GM23338 (cell line): ENCODE data around the gene TMEM117. TPM values are rescaled to one million over a fixed set of nuclear protein-coding genes. Genes with fewer than 3 reads are reported as not detected.

Experiments used
- ATAC-seq: fragments of 200-7000 bp; cut with Tn5 transposase; 3 replicates; pipeline ENCODE4 v1.9.1; 2020
- DNase-seq: peaks from one replicate; pipeline ENCODE4 v3.0.0-alpha.2; 2015; ENCODE audit warnings: low spot score
- H2AFZ ChIP-seq: fragments of 200-600 bp; sonication (generic); 2 replicates; pipeline ENCODE4 v1.8.0; 2016; ENCODE audit warnings: antibody characterized with exemption, mild to moderate bottlenecking, moderate library complexity
- H3F3A ChIP-seq: fragments of 200-600 bp; sonication (generic); replicated peaks from 2 replicates; pipeline ENCODE4 v1.8.0; 2017; ENCODE audit warnings: antibody characterized with exemption, mixed run types, low read depth
- H3K27ac ChIP-seq: fragments of 200-600 bp; sonication (generic); 2 replicates; pipeline ENCODE4 v1.6.1; 2016; ENCODE audit warnings: low read depth
- H3K27me3 ChIP-seq: fragments of 200-600 bp; sonication (generic); 2 replicates; pipeline ENCODE4 v1.8.0; 2016; ENCODE audit warnings: mild to moderate bottlenecking, mixed run types, moderate library complexity; ENCODE audit not compliant: insufficient read depth
- H3K36me3 ChIP-seq: fragments of 200-600 bp; sonication (generic); 2 replicates; pipeline ENCODE4 v1.8.0; 2016; ENCODE audit warnings: mild to moderate bottlenecking; ENCODE audit not compliant: insufficient read depth
- H3K4me1 ChIP-seq: fragments of 200-600 bp; sonication (generic); 2 replicates; pipeline ENCODE4 v1.8.0; 2016; ENCODE audit warnings: mild to moderate bottlenecking, moderate library complexity; ENCODE audit not compliant: insufficient read depth
- H3K4me2 ChIP-seq: fragments of 200-600 bp; sonication (generic); 2 replicates; pipeline ENCODE4 v1.7.1; 2017; ENCODE audit warnings: mixed run types
- H3K4me3 ChIP-seq: fragments of 200-600 bp; sonication (generic); 2 replicates; pipeline ENCODE4 v1.6.1; 2016; ENCODE audit warnings: mixed run types
- H3K79me2 ChIP-seq: fragments of 200-600 bp; sonication (generic); replicated peaks from 2 replicates; pipeline ENCODE4 v1.8.0; 2017; ENCODE audit warnings: mild to moderate bottlenecking; ENCODE audit not compliant: insufficient read depth
- H3K9me2 ChIP-seq: fragments of 200-600 bp; sonication (generic); 2 replicates; pipeline ENCODE4 v1.8.0; 2017; ENCODE audit not compliant: insufficient read depth
- H4K20me1 ChIP-seq: fragments of 200-600 bp; sonication (generic); replicated peaks from 2 replicates; pipeline ENCODE4 v1.8.0; 2017; ENCODE audit warnings: mild to moderate bottlenecking; ENCODE audit not compliant: insufficient read depth
- H3K27ac Mint-ChIP-seq: 2 replicates; pipeline ENCODE4 v1.8.0; 2020; ENCODE audit warnings: inconsistent platforms, mild to moderate bottlenecking, moderate library complexity, mixed read lengths
- H3K27me3 Mint-ChIP-seq: 3 replicates; pipeline ENCODE4 v1.8.0; 2022; ENCODE audit warnings: low read depth, mild to moderate bottlenecking, moderate library complexity, mixed read lengths, inconsistent platforms; ENCODE audit not compliant: insufficient read depth, poor library complexity
- H3K36me3 Mint-ChIP-seq: 3 replicates; pipeline ENCODE4 v1.8.0; 2021; ENCODE audit warnings: low read depth, mild to moderate bottlenecking, inconsistent platforms, moderate library complexity, mixed read lengths
- H3K4me1 Mint-ChIP-seq: 3 replicates; pipeline ENCODE4 v1.8.0; 2020; ENCODE audit warnings: mild to moderate bottlenecking, inconsistent platforms, mixed read lengths
- H3K4me3 Mint-ChIP-seq: 3 replicates; pipeline ENCODE4 v1.8.0; 2021; ENCODE audit warnings: moderate library complexity, mild to moderate bottlenecking, inconsistent platforms, mixed read lengths
- H3K9me3 Mint-ChIP-seq: 3 replicates; pipeline ENCODE4 v1.8.0; 2020; ENCODE audit warnings: moderate library complexity, mild to moderate bottlenecking, inconsistent platforms, mixed read lengths
- ETS1 ChIP-seq: IDR thresholded peaks from 2 replicates; pipeline ENCODE4 v1.6.1; 2016; ENCODE audit warnings: antibody characterized with exemption
- EZH2 ChIP-seq: fragments of 200-600 bp; sonication (generic); IDR thresholded peaks from one replicate; pipeline ENCODE4 v1.8.0; 2017; ENCODE audit warnings: antibody characterized with exemption, mild to moderate bottlenecking, low read depth; ENCODE audit not compliant: unreplicated experiment
- JUNB ChIP-seq: IDR thresholded peaks from one replicate; pipeline ENCODE4 v1.6.1; 2016; ENCODE audit warnings: antibody characterized with exemption; ENCODE audit not compliant: unreplicated experiment
- REST ChIP-seq: IDR thresholded peaks from one replicate; pipeline ENCODE4 v1.6.1; 2018; ENCODE audit warnings: antibody characterized with exemption; ENCODE audit not compliant: unreplicated experiment
- STAT1 ChIP-seq: IDR thresholded peaks from one replicate; pipeline ENCODE4 v1.6.1; 2016; ENCODE audit warnings: antibody characterized with exemption; ENCODE audit not compliant: unreplicated experiment
- ZNF331 ChIP-seq: fragments of 250-450 bp; sonication (Bioruptor Pico); IDR thresholded peaks from 2 replicates; pipeline ENCODE4 v1.5.0; 2020; ENCODE audit warnings: low read depth, mild to moderate bottlenecking, moderate library complexity
- ZNF462 ChIP-seq: fragments of 250-450 bp; sonication (Bioruptor Pico); IDR thresholded peaks from 2 replicates; pipeline ENCODE4 v1.5.0; 2020; ENCODE audit warnings: mild to moderate bottlenecking, moderate library complexity
- polyA plus RNA-seq: library from polyadenylated mRNA; unstranded; fragments of >200 nt; fragmentation: Nextera tagmentation; extraction: Ambion mirVana; gene quantifications from 2 replicates; pipeline ENCODE4 v1.2.1, GENCODE V29; 2016
- total RNA-seq: library from RNA; depleted of rRNA; stranded (reverse); fragments of >200 nt; shearing (Covaris generic); gene quantifications from 2 replicates; pipeline ENCODE4 v1.2.3, GENCODE V29; 2014

TMEM117 gene
- total and polyA plus RNA-seq, 2 experiments from 2014 or later, result 0.94 to 1.6 TPM

DNA sequence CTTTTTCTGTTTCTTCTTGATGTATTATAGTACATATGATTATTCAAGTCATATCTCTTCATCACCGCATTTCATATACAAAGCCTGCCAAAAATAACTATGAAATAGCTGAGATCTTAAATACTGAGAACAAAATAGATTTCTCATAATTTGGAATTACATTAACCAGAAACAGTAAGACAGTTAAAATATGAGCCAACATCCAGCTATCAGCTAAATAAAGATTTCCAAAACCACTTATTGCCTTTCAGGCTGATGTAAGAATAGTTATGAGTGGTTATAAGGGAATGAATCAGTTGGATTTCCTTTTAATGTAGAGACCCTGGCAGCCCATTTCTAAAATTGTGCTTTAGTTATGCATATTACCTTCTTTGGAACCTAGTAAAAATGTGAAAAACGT, 47.4 kb downstream of the TMEM117 start (continued):
- TF ChIP-seq ZNF462 (CRISPR knock-in tag), result no peak

DNA sequence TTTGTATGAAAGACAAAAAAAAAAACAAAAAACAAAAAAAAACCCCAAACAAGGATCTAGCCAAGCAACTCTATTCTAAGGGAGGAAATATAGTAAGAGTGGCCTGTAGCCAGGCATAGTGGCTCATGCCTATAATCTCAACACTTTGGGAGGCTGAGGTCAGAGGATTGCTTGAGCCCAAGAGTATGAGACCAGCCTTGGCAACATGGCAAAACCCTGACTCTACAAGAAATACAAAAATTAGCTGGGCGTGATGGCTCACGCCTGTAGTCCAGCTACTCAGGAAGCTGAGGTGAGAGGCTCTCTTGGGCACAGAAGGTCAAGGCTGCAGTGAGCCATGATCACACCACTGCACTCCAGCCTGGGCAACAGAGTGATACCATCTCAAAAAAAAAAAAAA, 47.9 kb downstream of the TMEM117 start:
- Histone ChIP-seq H2AFZ (no peak overlapping the region), H4K20me1 (no peaks in the 10 kb centered on the region), H3K4me2 (no peak overlapping the region), H3F3A (no peaks in the 10 kb centered on the region), H3K36me3 (no peaks in the 10 kb centered on the region), H3K79me2 (no peaks in the 10 kb centered on the region), H3K9me2 (no peaks in the 10 kb centered on the region), H3K4me1 (no peaks in the 10 kb centered on the region), H3K27me3 (no peaks in the 10 kb centered on the region), H3K4me3 (no peak overlapping the region), H3K27ac (no peak overlapping the region)
- no peak overlapping the region for H3K4me3 Mint-ChIP-seq
- no peaks in the 10 kb centered on the region for H3K9me3 Mint-ChIP-seq
- H3K4me1 Mint-ChIP-seq, result no peaks in the 10 kb centered on the region
- no peak overlapping the region for H3K27ac Mint-ChIP-seq
- DNase-seq, result no peak
- H3K36me3 Mint-ChIP-seq, result no peaks in the 10 kb centered on the region
- ATAC-seq, result no peak
- no peaks in the 10 kb centered on the region for H3K27me3 Mint-ChIP-seq
- TF ChIP-seq ETS1, result no peak
- no peak for TF ChIP-seq ZNF331 (CRISPR knock-in tag)
- TF ChIP-seq EZH2, result no peak
- no peak for TF ChIP-seq STAT1
- TF ChIP-seq REST, result no peak
- no peak for TF ChIP-seq JUNB
